Thyroid gland (tissue), 4 donors: Measurements from ENCODE around the gene SIL1.

Source experiments
- CTCF ChIP-seq, 6 experiments: fragments of 200-600 bp in 3 of 6; fragments of 450-650 bp in 3 of 6; sonication (generic) in 3 of 6; IDR thresholded peaks; one replicate each; pipeline ENCODE4 v1.5.1; 2016 to 2019; ENCODE audit warnings: antibody characterized with exemption in 6 of 6, mild to moderate bottlenecking in 2 of 6, inconsistent platforms in 1 of 6, moderate library complexity in 1 of 6
- POLR2A ChIP-seq, 2 donors: fragments of 450-650 bp; IDR thresholded peaks; one replicate each; pipeline ENCODE4 v1.6.1; 2017; ENCODE audit warnings: antibody characterized with exemption in 2 of 2, mild to moderate bottlenecking in 2 of 2, moderate library complexity in 1 of 2

- TF ChIP-seq CTCF (IDR thresholded peaks at IDR 0.05) = no peak
- no peak for TF ChIP-seq POLR2A (IDR thresholded peaks at IDR 0.05)
These were observed 286.1 kb downstream of the SIL1 start for GRCh38 chr5:138912093-138912492.
